Suprapubic skin (tissue), 3 donors: ENCODE data around the gene C12orf56.

Experiments
- CTCF ChIP-seq, 2 donors: fragments of 200-600 bp in 1 of 2; fragments of 450-650 bp in 1 of 2; sonication (generic) in 1 of 2; IDR thresholded peaks; one replicate each; pipeline ENCODE4 v1.5.1; 2016 to 2019; ENCODE audit warnings: antibody characterized with exemption in 2 of 2, mild to moderate bottlenecking in 1 of 2, moderate library complexity in 1 of 2
- EP300 ChIP-seq: sonication (generic); formaldehyde crosslinking; IDR thresholded peaks from one replicate; pipeline ENCODE4 v1.6.1; 2017; ENCODE audit warnings: antibody characterized with exemption
- POLR2A ChIP-seq, 2 donors: fragments of 450-650 bp; IDR thresholded peaks; one replicate each; pipeline ENCODE4 v1.6.1; 2017; ENCODE audit warnings: antibody characterized with exemption in 2 of 2, mild to moderate bottlenecking in 2 of 2, moderate library complexity in 2 of 2

GRCh38 chr12:64418209-64418608 lies 27.7 kb upstream of the C12orf56 start:
- TF ChIP-seq CTCF (IDR thresholded peaks at IDR 0.05) (no peak), EP300 (no peak), POLR2A (IDR thresholded peaks at IDR 0.05) (no peak)
